DOHH2 (cell line): ENCODE measurements around the gene OSBPL8.
"Not testable (repeated sequence)": the region's sequence is repeated elsewhere in the genome, so short reads cannot be mapped to it uniquely, and the experiment has no call there.

Source experiments
- CTCF ChIP-seq: fragments of 200-600 bp; sonication (generic); IDR thresholded peaks from one replicate; pipeline ENCODE4 v1.5.1; 2014; ENCODE audit warnings: antibody characterized with exemption, mild to moderate bottlenecking, low read depth, low read length; ENCODE audit not compliant: poor library complexity, severe bottlenecking
- EZH2phosphoT487 ChIP-seq: fragments of 200-600 bp; sonication (generic); IDR thresholded peaks from 2 replicates; pipeline ENCODE4 v1.6.1; 2017; ENCODE audit warnings: borderline replicate concordance, mild to moderate bottlenecking, antibody characterized with exemption, low read length, moderate library complexity, mixed read lengths

DNA sequence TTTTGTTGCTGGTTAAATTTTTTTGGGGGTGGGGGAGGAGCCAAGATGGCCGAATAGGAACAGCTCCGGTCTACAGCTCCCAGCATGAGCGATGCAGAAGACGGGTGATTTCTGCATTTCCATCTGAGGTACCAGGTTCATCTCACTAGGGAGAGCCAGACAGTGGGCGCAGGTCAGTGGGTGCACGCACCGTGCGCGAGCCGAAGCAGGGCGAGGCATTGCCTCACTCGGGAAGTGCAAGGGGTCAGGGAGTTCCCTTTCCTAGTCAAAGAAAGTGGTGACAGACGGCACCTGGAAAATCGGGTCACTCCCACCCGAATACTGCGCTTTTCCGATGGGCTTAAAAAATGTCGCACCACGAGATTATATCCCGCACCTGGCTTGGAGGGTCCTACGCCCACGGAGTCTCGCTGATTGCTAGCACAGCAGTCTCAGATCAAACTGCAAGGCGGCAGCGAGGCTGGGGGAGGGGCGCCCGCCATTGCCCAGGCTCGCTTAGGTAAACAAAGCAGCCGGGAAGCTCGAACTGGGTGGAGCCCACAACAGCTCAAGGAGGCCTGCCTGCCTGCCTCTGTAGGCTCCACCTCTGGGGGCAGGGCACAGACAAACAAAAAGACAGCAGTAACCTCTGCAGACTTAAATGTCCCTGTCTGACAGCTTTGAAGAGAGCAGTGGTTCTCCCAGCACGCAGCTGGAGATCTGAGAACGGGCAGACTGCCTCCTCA is 239.8 kb downstream of the OSBPL8 start:
- TF ChIP-seq CTCF, EZH2phosphoT487: not testable (repeated sequence)
